ENCODE data around the gene AMH.

DNA sequence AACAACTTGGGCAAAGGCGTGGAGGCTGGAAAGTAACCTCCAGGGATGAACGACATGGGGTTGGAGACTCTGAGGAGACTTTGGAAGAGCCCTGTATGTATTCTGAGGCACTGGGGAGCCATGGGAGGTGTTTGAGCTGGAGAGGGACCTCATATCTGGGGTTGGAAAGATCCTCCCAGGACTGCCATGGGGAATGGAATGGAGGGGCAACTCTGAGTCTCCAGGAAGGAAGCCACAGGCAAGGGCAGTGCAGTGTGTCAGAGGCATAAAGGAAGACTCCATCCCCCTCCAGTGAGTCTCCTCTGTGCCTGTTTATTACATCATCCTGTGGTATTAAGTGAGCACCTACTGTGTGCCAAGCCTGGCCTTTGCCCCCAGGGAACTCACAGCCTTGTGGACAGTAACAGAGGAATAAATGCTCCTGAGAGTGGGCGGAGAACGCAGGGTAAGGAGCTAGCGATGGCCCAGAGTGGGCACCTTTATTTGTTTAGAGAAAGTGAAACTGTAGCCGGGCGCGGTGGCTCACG is 25.1 kb downstream of the AMH start:
- TF ChIP-seq, protein P1, sequence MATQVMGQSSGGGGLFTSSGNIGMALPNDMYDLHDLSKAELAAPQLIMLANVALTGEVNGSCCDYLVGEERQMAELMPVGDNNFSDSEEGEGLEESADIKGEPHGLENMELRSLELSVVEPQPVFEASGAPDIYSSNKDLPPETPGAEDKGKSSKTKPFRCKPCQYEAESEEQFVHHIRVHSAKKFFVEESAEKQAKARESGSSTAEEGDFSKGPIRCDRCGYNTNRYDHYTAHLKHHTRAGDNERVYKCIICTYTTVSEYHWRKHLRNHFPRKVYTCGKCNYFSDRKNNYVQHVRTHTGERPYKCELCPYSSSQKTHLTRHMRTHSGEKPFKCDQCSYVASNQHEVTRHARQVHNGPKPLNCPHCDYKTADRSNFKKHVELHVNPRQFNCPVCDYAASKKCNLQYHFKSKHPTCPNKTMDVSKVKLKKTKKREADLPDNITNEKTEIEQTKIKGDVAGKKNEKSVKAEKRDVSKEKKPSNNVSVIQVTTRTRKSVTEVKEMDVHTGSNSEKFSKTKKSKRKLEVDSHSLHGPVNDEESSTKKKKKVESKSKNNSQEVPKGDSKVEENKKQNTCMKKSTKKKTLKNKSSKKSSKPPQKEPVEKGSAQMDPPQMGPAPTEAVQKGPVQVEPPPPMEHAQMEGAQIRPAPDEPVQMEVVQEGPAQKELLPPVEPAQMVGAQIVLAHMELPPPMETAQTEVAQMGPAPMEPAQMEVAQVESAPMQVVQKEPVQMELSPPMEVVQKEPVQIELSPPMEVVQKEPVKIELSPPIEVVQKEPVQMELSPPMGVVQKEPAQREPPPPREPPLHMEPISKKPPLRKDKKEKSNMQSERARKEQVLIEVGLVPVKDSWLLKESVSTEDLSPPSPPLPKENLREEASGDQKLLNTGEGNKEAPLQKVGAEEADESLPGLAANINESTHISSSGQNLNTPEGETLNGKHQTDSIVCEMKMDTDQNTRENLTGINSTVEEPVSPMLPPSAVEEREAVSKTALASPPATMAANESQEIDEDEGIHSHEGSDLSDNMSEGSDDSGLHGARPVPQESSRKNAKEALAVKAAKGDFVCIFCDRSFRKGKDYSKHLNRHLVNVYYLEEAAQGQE (IDR thresholded peaks at IDR 0.05; ENCODE audit: low read depth): no peak
- TF ChIP-seq POLR2A (IDR thresholded peaks at IDR 0.05; ENCODE audit: borderline replicate concordance, extremely low read depth, insufficient read depth, insufficient read length): no peak
- TF ChIP-seq, protein P2, sequence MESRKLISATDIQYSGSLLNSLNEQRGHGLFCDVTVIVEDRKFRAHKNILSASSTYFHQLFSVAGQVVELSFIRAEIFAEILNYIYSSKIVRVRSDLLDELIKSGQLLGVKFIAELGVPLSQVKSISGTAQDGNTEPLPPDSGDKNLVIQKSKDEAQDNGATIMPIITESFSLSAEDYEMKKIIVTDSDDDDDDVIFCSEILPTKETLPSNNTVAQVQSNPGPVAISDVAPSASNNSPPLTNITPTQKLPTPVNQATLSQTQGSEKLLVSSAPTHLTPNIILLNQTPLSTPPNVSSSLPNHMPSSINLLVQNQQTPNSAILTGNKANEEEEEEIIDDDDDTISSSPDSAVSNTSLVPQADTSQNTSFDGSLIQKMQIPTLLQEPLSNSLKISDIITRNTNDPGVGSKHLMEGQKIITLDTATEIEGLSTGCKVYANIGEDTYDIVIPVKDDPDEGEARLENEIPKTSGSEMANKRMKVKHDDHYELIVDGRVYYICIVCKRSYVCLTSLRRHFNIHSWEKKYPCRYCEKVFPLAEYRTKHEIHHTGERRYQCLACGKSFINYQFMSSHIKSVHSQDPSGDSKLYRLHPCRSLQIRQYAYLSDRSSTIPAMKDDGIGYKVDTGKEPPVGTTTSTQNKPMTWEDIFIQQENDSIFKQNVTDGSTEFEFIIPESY (IDR thresholded peaks at IDR 0.05; ENCODE audit: extremely low read depth, insufficient replicate concordance, low read length): no peak
- TF ChIP-seq, protein P3, sequence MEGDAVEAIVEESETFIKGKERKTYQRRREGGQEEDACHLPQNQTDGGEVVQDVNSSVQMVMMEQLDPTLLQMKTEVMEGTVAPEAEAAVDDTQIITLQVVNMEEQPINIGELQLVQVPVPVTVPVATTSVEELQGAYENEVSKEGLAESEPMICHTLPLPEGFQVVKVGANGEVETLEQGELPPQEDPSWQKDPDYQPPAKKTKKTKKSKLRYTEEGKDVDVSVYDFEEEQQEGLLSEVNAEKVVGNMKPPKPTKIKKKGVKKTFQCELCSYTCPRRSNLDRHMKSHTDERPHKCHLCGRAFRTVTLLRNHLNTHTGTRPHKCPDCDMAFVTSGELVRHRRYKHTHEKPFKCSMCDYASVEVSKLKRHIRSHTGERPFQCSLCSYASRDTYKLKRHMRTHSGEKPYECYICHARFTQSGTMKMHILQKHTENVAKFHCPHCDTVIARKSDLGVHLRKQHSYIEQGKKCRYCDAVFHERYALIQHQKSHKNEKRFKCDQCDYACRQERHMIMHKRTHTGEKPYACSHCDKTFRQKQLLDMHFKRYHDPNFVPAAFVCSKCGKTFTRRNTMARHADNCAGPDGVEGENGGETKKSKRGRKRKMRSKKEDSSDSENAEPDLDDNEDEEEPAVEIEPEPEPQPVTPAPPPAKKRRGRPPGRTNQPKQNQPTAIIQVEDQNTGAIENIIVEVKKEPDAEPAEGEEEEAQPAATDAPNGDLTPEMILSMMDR (IDR thresholded peaks at IDR 0.05 in 2 of 3, conservative IDR thresholded peaks at IDR 0.05 in 1 of 3; ENCODE audit: borderline replicate concordance in 1 of 3, insufficient read depth in 1 of 3, low read depth in 2 of 3, low read length in 2 of 3): no peak
- no peak for TF ChIP-seq SRF (IDR thresholded peaks at IDR 0.05; ENCODE audit: low read depth)

All from HCT116 (cell line).